K562 (cell line): ENCODE data around the gene S100A8.

ENCODE experiments used
- FOXA1 ChIP-seq: fragments of 450-650 bp; IDR thresholded peaks from 2 replicates; pipeline ENCODE4 v1.6.1; 2016; ENCODE audit warnings: mild to moderate bottlenecking, borderline replicate concordance
- FOXK1 ChIP-seq: sonication (generic); formaldehyde crosslinking; IDR thresholded peaks from 2 replicates; pipeline ENCODE4 v1.8.0; 2022; ENCODE audit warnings: missing genetic modification reagents, mild to moderate bottlenecking, borderline replicate concordance
- HCFC1 ChIP-seq: IDR thresholded peaks from 2 replicates; pipeline ENCODE4 v1.6.1; 2012; ENCODE audit warnings: low read depth, low read length, improper control_type of control experiment
- PHF20 ChIP-seq: fragments of 450-650 bp; IDR thresholded peaks from 2 replicates; pipeline ENCODE4 v1.6.1; 2018; ENCODE audit not compliant: partially characterized antibody
- POU5F1 ChIP-seq: fragments of 150-350 bp; IDR thresholded peaks from 2 replicates; pipeline ENCODE4 v1.6.1; 2014; ENCODE audit warnings: borderline replicate concordance, low read length, low read depth, mild to moderate bottlenecking; ENCODE audit not compliant: partially characterized antibody
- ZNF512 ChIP-seq: IDR thresholded peaks from 2 replicates; pipeline ENCODE4 v1.6.1; 2016; ENCODE audit warnings: missing genetic modification characterization, missing compliant biosample characterization

GRCh38 chr1:153372571-153372970 lies 18.3 kb downstream of the S100A8 start:
- no peak for TF ChIP-seq ZNF512 (tag)
- TF ChIP-seq PHF20 = no peak
- TF ChIP-seq FOXK1 = no peak
- TF ChIP-seq FOXA1 = no peak
- TF ChIP-seq HCFC1 = no peak
- no peak for TF ChIP-seq POU5F1
